NCI-H524 treated with DMSO at 0.1 percent for 48 hours (cell line): ENCODE data around the gene DNASE1L3.

Experiments used
- DNase-seq: peaks from one replicate; lab custom pipeline; 2025; lab: John Stamatoyannopoulos, UW

Gene DNASE1L3

GRCh38 chr3:58200121-58200709 lies 10.6 kb downstream of the DNASE1L3 start:
- DNase-seq = no peak

- no peak for DNase-seq
These were observed 12.0 kb downstream of the DNASE1L3 start for GRCh38 chr3:58198804-58199203.

GRCh38 chr3:58198362-58198761 lies 12.4 kb downstream of the DNASE1L3 start:
- no peak for DNase-seq

DNA sequence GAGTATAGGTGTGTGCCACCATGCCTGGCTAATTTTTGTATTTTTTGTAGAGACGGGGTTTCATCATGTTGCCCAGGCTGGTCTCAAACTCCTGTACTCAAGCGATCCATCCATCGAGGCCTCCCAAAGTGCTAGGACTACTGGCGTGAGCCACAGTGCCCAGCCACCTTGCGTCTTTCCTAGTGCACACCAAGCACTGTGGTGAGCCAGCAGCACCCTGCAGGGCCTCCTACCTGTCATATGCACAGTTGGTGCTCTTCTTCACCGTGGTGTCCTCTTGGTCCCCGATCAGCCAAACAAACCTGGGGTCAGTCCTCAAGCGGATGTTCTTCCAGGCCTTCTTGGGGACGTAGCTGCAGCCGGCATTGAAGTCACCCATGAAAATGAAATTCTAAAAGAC lies 13.2 kb downstream of the DNASE1L3 start:
- DNase-seq = no peak

GRCh38 chr3:58193682-58194407 lies 16.9 kb downstream of the DNASE1L3 start:
- DNase-seq = no peak

DNA sequence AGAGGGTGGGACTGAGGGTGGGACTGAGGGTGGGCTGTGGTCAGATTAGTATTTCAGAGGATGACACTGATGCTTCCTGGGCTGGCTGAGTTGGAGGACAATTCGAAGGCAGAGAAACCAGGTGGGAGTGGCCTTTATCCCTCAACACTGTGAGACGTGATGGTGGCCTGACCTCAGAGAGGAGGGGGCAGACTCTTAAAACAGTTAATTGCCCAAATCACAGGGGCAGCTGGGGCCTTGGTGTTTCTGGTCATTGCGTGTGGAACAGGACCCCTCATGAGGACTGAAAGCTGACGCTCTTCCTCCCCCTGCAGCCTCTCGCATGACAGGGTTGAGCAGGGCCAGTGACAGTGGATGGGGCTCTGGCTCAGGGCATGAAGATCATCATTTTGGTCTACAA lies 18.7 kb downstream of the DNASE1L3 start:
- no peak for DNase-seq

GRCh38 chr3:58191361-58191991 lies 19.3 kb downstream of the DNASE1L3 start:
- DNase-seq = no peak

GRCh38 chr3:58190882-58191281 lies 19.9 kb downstream of the DNASE1L3 start:
- DNase-seq = no peak

GRCh38 chr3:58190291-58190690 lies 20.5 kb downstream of the DNASE1L3 start:
- DNase-seq = no peak

GRCh38 chr3:58189691-58190090 lies 21.1 kb downstream of the DNASE1L3 start:
- DNase-seq = no peak

- DNase-seq = no peak
These were observed 21.8 kb downstream of the DNASE1L3 start for GRCh38 chr3:58188921-58189451.

DNA sequence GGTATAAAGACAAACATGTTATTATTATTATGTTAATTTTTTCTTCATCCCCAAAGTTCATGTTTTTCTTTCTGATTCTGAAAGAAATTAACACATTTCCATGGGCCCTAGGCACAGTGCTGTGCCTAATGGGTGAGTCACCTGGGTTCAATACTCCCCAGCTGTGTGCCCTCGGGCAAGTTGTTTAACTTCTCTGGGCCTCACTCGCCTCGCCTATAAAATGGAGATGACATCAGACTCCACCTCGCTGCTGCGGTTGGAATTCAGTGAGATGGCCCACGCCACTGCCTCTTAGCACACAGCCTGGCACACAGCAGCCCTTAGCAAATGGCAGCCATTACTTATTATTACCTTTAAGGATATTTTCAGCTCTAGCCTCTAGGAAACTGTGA lies 22.6 kb downstream of the DNASE1L3 start:
- DNase-seq = no peak

GRCh38 chr3:58184982-58185360 lies 25.8 kb downstream of the DNASE1L3 start:
- DNase-seq = no peak

GRCh38 chr3:58184309-58184981 lies 26.3 kb downstream of the DNASE1L3 start:
- DNase-seq = no peak

DNA sequence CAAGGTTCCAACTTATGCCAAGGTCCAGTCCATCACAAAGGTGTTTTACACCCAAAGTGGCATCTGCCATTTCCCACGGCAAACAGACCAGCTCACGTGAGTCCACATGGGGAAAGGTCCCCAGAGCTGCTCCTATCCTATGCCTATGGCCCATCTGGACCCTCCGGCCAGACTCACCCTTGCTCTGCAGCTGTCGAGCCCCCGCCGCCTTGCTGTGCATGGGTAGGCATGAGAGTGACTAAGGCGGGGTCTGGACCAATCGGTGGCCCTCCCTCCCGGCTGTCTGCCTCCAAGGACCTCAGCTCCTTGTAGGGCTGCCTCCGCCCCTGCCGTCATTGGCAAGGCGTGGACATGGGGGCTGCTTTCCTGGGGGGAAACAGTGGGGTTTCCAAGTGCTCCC lies 26.9 kb downstream of the DNASE1L3 start:
- DNase-seq = no peak

GRCh38 chr3:58183221-58183620 lies 27.6 kb downstream of the DNASE1L3 start:
- DNase-seq = no peak

DNA sequence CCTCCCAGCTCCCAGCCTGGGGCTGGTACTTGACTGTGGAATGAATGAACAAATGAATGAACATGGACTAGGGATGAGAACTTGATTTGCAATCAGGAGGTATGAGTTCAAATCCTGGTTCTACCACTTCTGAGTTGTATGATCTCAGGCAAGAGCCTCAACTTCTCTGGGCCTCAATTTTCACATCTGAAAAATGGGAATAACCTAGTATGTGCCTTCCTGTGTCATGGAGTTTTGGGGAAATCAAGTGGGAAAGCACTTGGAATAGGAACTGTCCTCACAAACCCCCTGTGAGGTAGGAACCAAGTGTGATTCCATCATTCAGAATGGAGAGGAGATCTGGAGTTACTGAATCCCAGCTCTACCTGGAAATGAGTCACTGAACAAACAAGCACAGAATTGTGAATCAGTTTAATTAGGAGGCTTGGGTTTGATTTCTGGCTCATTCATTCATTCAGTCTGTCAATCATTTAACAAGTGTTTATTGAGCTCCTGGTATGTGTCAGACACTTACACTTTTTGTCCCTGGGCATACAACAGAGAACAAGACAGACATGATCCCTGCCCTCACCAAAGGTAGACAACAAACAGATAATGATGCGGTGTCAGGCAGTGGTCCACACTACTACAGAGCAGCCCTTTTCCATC lies 29.7 kb downstream of the DNASE1L3 start:
- DNase-seq = no peak

- no peak for DNase-seq
These were observed 30.5 kb downstream of the DNASE1L3 start for GRCh38 chr3:58180099-58180880.

- no peak for DNase-seq
These were observed 31.3 kb downstream of the DNASE1L3 start for GRCh38 chr3:58179235-58180098.

- no peak for DNase-seq
These were observed 32.1 kb downstream of the DNASE1L3 start for GRCh38 chr3:58178528-58179234.
